ENCODE data around the gene NPBWR2.
"Not testable (repeated sequence)": the region's sequence is repeated elsewhere in the genome, so short reads cannot be mapped to it uniquely, and the experiment has no call there.

NPBWR2 gene

DNA sequence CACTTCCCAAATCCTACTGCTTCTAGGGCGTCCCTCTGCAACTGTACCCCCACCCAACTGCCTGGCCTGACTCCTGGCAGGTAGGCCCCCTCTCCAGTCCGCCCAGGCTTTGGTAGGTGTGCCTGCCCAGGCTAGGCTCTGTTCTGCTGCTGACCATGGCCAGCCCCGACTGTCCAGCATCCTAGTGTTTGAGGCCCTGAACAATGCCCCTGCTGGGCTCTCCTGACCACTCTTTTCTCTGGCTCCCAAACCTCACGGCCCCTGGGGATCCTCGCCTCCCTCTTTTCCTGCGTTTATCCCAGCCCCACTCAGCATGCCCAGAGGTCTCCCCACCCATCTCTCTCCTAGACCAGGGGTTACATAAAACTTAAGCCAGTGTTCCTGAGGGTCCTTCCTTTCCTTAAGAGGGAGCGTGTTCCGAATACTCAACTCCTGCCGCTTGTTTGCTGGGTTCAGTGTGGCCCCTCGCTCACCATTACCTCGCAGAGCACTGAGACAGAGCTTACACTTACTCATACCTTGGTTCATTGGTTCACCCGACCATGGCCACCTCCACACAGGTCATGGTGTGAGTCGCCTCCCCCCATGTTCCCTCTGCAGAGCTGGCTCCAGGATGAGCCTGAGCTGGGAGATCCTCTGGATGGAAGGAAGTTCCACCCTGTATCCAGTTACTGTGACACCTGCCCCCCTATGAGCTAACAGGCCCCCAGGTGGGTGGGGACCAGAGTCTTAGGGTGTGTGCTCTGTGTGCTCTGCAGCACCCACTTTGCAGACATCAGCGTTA is 35.8 kb upstream of the NPBWR2 start:
- no peak for DNase-seq (ENCODE audit: low read depth in 2 of 2)

DNA sequence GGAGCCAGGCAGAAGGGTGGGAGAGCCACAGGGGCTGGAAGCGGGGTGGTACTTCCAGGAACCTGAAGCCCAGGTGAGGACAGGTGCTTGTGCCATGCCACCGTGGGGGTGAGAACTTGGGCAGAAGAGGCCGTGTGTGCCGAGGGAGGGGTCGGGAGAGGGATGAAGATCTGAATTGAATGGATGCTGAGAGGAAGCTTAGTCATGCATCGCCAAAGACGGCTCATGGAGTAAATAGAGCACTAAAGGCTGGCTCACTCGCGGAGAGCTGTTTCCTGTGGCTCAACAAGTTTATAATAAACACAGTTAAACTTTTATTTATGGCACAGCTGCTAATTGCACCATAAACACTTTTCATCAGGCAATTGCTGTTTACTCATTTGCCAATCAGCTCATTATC is 35.2 kb upstream of the NPBWR2 start:
- DNase-seq (ENCODE audit: low read depth in 2 of 2), result no peak

DNA sequence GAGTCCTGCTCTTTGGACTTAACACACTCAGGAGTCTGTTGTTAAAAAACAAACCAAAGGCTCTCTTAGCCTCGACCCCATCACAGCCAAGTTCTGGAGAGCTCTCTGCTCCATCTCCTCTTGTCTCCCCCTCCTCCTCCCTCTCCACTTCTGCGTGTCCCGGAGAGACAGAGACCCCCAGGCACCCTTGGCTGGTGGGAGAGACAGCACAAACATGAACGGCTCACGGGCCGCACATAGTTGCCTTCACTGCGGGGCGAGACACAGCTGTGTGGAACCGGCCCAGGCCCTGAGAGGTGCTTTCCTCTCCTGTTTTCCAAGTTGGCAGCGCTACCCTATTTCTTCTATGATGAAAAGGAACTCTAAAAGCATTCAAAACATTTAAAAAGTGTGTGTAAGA is 33.6 kb upstream of the NPBWR2 start:
- DNase-seq (ENCODE audit: low read depth in 2 of 2), result no peak

- no peak for DNase-seq (ENCODE audit: low read depth in 2 of 2)
Measured at GRCh38 chr20:64140061-64140931, 32.9 kb upstream of the NPBWR2 start.

DNA sequence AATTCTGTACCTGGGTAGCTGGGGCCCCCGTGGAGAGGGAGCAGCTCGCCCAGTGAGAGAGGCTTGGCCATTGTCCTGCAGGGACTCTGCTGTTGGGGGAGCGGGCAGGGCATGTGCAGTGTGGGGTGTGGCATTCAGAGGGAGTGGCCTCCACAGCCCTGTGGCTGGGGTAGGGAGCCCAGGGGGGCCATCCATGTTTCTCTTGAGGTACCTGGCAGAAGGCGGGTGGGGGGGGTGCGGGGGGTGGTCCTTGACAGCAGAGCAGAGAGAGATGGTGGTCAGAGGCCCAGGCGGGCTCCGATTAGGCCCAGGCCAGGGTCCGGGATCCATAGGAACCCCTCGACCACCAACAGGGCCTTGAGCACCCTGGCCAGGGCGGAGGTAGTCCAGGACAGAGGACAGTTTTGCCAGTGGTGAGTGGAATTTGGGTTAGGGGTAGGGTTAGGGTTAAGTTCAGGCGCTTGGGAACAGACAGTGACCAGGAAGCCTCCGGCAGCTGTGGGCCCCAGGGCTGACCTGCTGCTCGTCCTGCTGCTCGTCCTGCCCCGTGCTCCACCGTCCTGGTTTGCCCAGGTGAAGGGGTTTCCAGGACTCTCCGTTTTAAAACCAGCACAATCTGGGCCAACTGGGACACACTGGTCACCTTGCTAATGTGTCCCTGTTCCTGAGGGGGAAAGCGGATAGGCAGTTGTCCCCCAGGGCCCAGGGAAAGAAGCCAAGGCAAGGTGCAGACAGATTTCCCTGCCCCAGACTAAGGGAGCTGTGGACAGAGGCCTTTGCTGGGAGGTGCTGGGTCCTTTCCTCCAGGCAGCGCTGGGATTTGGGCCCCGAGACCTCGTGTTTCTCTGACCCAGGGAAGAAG is 32.1 kb upstream of the NPBWR2 start:
- DNase-seq (ENCODE audit: low read depth in 2 of 2), result no peak

DNA sequence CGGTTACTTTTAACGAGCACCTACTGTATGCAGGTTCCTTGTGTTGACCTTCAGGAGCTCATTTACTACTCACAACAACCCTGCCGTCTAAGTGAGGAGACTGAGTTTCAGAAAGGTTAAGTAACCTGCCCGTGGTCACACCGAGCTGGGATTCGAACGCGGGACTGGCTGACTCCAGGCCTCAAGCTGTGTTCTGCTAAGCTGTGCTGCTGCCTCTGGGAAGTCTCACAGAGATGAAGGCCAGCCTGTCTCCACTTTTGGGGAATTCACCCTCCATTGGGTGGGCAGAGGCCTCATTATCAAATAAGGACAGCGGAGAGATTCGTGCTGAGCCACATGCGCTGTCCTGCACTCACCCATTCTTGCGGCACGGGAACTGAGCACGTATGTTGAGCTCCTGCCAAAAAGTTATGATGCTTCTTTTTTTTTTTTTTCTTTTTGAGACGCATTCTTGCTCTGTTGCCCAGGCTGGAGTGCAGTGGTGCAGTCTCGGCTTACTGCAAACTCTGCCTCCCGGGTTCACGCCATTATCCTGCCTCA is 31.0 kb upstream of the NPBWR2 start:
- DNase-seq (ENCODE audit: low read depth in 2 of 2), result no peak

- no peak for DNase-seq (ENCODE audit: low read depth in 2 of 2)
Measured at GRCh38 chr20:64137598-64138031, 30.2 kb upstream of the NPBWR2 start.

- no peak for DNase-seq (ENCODE audit: low read depth in 2 of 2)
Measured at GRCh38 chr20:64136004-64136710, 28.8 kb upstream of the NPBWR2 start.

GRCh38 chr20:64134744-64135143 is 27.4 kb upstream of the NPBWR2 start:
- DNase-seq (ENCODE audit: low read depth in 2 of 2), result not testable (repeated sequence)

GRCh38 chr20:64133951-64134407 is 26.6 kb upstream of the NPBWR2 start:
- no peak for DNase-seq (ENCODE audit: low read depth in 2 of 2)

- no peak for DNase-seq (ENCODE audit: low read depth in 2 of 2)
Measured at GRCh38 chr20:64131406-64131805, 24.0 kb upstream of the NPBWR2 start.

- no peak for DNase-seq (ENCODE audit: low read depth in 2 of 2)
Measured at GRCh38 chr20:64130876-64131275, 23.5 kb upstream of the NPBWR2 start.

GRCh38 chr20:64130271-64130670 is 22.9 kb upstream of the NPBWR2 start:
- DNase-seq (ENCODE audit: low read depth in 2 of 2), result no peak

DNA sequence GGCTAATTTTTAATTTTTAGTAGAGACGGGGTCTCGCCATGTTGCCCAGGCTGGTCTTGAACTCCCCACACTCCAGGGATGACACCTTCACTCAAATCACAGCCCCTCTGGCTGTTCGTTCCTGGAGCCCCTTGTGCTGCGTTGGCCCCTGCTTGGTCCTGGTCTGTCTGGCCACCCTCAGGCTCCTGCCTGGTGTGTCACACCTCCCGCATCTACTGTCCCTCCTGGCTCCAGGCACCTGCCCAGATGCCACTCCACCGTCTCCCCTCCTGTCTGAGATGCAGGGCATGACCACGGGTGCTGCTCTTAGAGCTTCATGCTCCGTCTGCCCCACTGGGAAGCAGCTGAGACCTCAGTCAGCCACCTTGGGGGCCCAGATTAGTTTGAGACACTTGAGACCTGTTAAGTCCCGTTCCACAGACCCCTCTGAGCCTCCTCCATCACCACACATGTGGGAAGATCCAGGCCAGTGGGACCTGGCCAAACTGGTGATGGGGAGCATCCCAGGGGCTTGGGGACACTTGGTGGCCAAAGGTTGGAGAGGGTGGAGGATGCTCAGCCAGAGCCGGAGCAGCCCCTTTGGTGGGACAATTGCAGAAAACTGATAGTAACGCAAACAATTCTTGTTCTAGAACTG is 21.9 kb upstream of the NPBWR2 start:
- no peak for DNase-seq (ENCODE audit: low read depth in 2 of 2)

DNA sequence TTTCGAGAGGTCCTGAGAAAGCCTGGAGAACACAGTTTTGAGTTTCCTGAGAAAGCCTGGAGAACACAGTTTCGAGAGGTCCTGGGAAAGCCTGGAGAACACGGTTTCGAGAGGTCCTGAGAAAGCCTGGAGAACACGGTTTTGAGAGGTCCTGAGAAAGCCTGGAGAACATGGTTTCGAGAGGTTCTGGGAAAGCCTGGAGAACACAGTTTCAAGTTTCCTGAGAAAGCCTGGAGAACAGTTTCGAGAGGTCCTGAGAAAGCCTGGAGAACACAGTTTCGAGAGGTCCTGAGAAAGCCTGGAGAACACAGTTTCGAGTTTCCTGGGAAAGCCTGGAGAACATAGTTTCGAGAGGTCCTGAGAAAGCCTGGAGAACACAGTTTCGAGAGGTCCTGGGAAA is 16.2 kb upstream of the NPBWR2 start:
- not testable (repeated sequence) for DNase-seq (ENCODE audit: low read depth in 2 of 2)

GRCh38 chr20:64122927-64123326 is 15.6 kb upstream of the NPBWR2 start:
- not testable (repeated sequence) for DNase-seq (ENCODE audit: low read depth in 2 of 2)

GRCh38 chr20:64121586-64121985 is 14.2 kb upstream of the NPBWR2 start:
- no peak for DNase-seq (ENCODE audit: low read depth in 2 of 2)

- DNase-seq (ENCODE audit: low read depth in 2 of 2), result no peak
Measured at GRCh38 chr20:64119681-64120341, 12.4 kb upstream of the NPBWR2 start.

GRCh38 chr20:64119301-64119680 is 11.9 kb upstream of the NPBWR2 start:
- no peak for DNase-seq (ENCODE audit: low read depth in 2 of 2)

- DNase-seq (ENCODE audit: low read depth in 2 of 2), result not testable (repeated sequence)
Measured at GRCh38 chr20:64117432-64117777, 10.0 kb upstream of the NPBWR2 start.
